Esophagus muscularis mucosa (tissue), 4 donors: ENCODE results near the gene C1QTNF4. TPM values are rescaled to one million over a fixed set of nuclear protein-coding genes. Genes with fewer than 3 reads are reported as not detected.

Source experiments
- DNase-seq: peaks from one replicate; pipeline ENCODE4 v3.0.0-alpha.2; 2017; ENCODE audit errors: extremely low spot score
- H3K27ac ChIP-seq, 4 donors: fragments of 200-600 bp; sonication (generic); replicated peaks in 1 of 4; 1 replicate in 3 of 4; 2 replicates in 1 of 4; pipeline ENCODE4 v1.5.1; 2016 to 2019; ENCODE audit warnings: mild to moderate bottlenecking in 1 of 4
- H3K27me3 ChIP-seq, 4 donors: fragments of 200-600 bp; sonication (generic); one replicate each; pipeline versions ENCODE4 v1.5.1 to v1.6.0; 2016 to 2019
- H3K36me3 ChIP-seq, 4 donors: fragments of 200-600 bp; sonication (generic); one replicate each; pipeline ENCODE4 v1.5.1; 2016 to 2019
- H3K4me1 ChIP-seq, 4 donors: fragments of 200-600 bp; sonication (generic); one replicate each; pipeline ENCODE4 v1.5.1; 2016 to 2019
- H3K4me3 ChIP-seq, 4 donors: fragments of 200-600 bp; sonication (generic); 1 replicate in 2 of 4; 2 replicates in 2 of 4; pipeline ENCODE4 v1.5.1; 2016 to 2019; ENCODE audit warnings: mild to moderate bottlenecking in 4 of 4, moderate library complexity in 1 of 4
- H3K9me3 ChIP-seq, 4 donors: fragments of 200-600 bp; sonication (generic); 1 replicate in 3 of 4; 2 replicates in 1 of 4; pipeline ENCODE4 v1.5.1; 2016 to 2019
- CTCF ChIP-seq, 3 experiments: fragments of 200-600 bp in 2 of 3; fragments of 450-650 bp in 1 of 3; sonication (generic) in 2 of 3; IDR thresholded peaks; one replicate each; pipeline ENCODE4 v1.5.1; 2017 to 2019; ENCODE audit warnings: antibody characterized with exemption in 3 of 3, mild to moderate bottlenecking in 2 of 3, moderate library complexity in 1 of 3
- EP300 ChIP-seq: sonication (generic); formaldehyde crosslinking; IDR thresholded peaks from one replicate; pipeline ENCODE4 v1.6.1; 2017; ENCODE audit warnings: antibody characterized with exemption
- POLR2A ChIP-seq: fragments of 450-650 bp; IDR thresholded peaks from one replicate; pipeline ENCODE4 v1.6.1; 2017; ENCODE audit warnings: antibody characterized with exemption, moderate library complexity, mild to moderate bottlenecking, low read depth
- POLR2AphosphoS5 ChIP-seq, 2 donors: sonication (generic); formaldehyde crosslinking; IDR thresholded peaks; one replicate each; pipeline ENCODE4 v1.6.1; 2017; ENCODE audit warnings: antibody characterized with exemption in 2 of 2
- WGBS: methylation state at CpG from one replicate; pipeline ENCODE4 v1.1.5; 2018; 5-methylcytosine and 5-hydroxymethylcytosine counted together
- intact Hi-C: fragments of 100-400 bp; cut with DNase I; formaldehyde crosslinking; loops from one replicate; pipeline ENCODE4 v1.15.1; 2023
- total RNA-seq, 4 donors: library from RNA; depleted of rRNA; stranded (reverse); fragments of >200 nt; gene quantifications; one replicate each; pipeline versions ENCODE4 v1.1.0 to v1.2.1, GENCODE V29; 2016

C1QTNF4 gene
- total RNA-seq, 4 donors from 2014 or later = 1.6 to 2.2 (median 1.7) TPM

- Histone ChIP-seq H3K4me1 (peaks cover 28 to 45% (median 34%) of the 10 kb centered on the region in 4 donors), H3K9me3 (no peaks in the 10 kb centered on the region), H3K36me3 (peaks cover 47 to 67% (median 57%) of the 10 kb centered on the region in 4 donors), H3K27me3 (no peaks in the 10 kb centered on the region), H3K4me3 (peak within 1 kb of the TSS; percentile 87 to 92 (median 91)), H3K27ac (peak within 1 kb of the TSS; percentile 81 to 89 (median 86))
- peak; percentile 47 for TF ChIP-seq POLR2A
- TF ChIP-seq POLR2AphosphoS5 (IDR thresholded peaks at IDR 0.05) = peak; percentile 93
- no peak for TF ChIP-seq EP300
- intact Hi-C loops = no loop called here
- WGBS = under 1% methylated on average over 56 of the region's 72 CpGs
- DNase-seq = peak; percentile 96
Measured at GRCh38 chr11:47578524-47579494, 15.4 kb downstream of the C1QTNF4 start, which contains the start of the genes KBTBD4 and NDUFS3. Gene KBTBD4 (minus strand): TSS chr11:47578970. CDS start chr11:47578951, 19 bp downstream. Gene NDUFS3 (plus strand): TSS chr11:47579074. CDS start chr11:47579092, 18 bp downstream.

DNA sequence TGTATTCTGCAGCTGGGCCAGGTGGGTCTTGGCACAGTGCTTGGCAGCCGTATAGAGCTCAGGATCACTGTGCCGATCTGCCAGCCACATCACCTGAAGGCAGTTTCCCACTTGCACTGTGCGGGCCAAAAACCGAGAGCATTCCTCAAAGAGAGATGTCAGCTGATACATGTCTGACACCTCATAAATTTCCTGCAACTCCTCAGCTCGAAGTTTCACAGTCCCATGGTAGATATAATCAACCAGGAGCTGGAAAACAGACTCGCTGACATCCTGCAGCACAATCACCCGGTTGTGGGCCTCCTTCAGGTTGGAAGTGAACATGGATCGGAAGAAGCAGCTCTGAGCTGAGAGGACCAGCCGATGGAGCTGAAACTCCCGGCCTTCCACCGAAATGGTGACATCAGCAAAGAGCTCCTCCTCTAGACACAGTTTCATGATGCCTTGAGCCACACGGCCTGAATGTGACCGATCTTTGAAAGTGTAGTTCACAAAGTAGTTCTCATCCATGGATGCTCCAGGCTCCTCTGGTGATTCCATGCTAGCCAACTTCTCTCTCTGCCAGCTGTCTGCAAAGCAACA is 16.7 kb downstream of the C1QTNF4 start:
- peak overlapping the region; percentile 87 to 92 (median 91) for H3K4me3 ChIP-seq
- H3K27ac ChIP-seq = peak overlapping the region in 3 of 4 donors; percentile 81 to 86 (median 86)
- DNase-seq = no peak
- H3K36me3 ChIP-seq = peaks cover 46 to 67% (median 56%) of the 10 kb centered on the region in 4 donors
- 48% methylated on average over 13 of the region's 13 CpGs for WGBS
- H3K9me3 ChIP-seq = no peaks in the 10 kb centered on the region
- TF ChIP-seq CTCF (IDR thresholded peaks at IDR 0.05) (no peak), EP300 (no peak)
- peaks cover 36 to 57% (median 43%) of the 10 kb centered on the region in 4 donors for H3K4me1 ChIP-seq
- intact Hi-C loops = no loop called here
- no peaks in the 10 kb centered on the region for H3K27me3 ChIP-seq

GRCh38 chr11:47573321-47573720 is 20.9 kb downstream of the C1QTNF4 start:
- 83% methylated on average over 11 of the region's 11 CpGs for WGBS
- no peak for DNase-seq
- intact Hi-C loops = no loop called here

DNA sequence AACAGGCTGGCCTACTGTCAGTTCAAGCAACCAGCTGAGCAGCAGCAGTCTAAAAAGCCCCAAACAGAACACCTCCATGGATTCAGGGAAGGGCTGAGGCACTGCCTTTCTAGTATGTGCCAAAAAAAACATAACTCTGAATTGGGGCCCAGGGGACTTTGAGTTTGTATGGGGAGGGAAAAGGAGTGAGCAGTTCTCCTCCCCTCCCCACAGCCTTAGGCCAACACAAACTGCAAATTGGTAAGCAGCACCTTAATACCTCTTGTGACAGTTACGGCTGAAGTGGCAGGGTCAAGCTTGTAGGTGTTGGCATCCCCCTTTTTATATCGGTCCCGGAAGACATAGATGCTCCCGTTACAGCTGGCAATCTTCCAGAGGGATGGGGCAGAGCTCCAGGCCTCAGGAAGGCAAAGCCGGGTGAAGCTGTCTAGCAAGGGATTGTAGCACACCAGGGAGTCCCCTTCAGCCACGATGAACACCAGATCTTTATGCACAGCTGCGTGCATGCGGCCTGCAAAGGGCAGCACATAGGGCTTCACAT is 21.4 kb downstream of the C1QTNF4 start:
- no peaks in the 10 kb centered on the region for H3K9me3 ChIP-seq
- peaks cover 20 to 34% (median 28%) of the 10 kb centered on the region in 4 donors for H3K4me1 ChIP-seq
- DNase-seq = no peak
- H3K4me3 ChIP-seq = no peak overlapping the region
- no peaks in the 10 kb centered on the region for H3K27me3 ChIP-seq
- WGBS = 32% methylated on average over 8 of the region's 8 CpGs
- peaks cover 37 to 86% (median 59%) of the 10 kb centered on the region in 4 donors for H3K36me3 ChIP-seq
- TF ChIP-seq POLR2A (no peak), POLR2AphosphoS5 (IDR thresholded peaks at IDR 0.05) (no peak), CTCF (IDR thresholded peaks at IDR 0.05) (no peak), EP300 (no peak)
- intact Hi-C loops = no loop called here
- no peak overlapping the region for H3K27ac ChIP-seq

More at GRCh38 chr11:47573321-47573720, 20.9 kb downstream of the C1QTNF4 start:
- no peak for TF ChIP-seq CTCF (IDR thresholded peaks at IDR 0.05)
- no peak for TF ChIP-seq POLR2A
- no peak for TF ChIP-seq EP300
- TF ChIP-seq POLR2AphosphoS5 (IDR thresholded peaks at IDR 0.05) = no peak
- Histone ChIP-seq H3K27me3 (no peaks in the 10 kb centered on the region), H3K9me3 (no peaks in the 10 kb centered on the region), H3K36me3 (peaks cover 37 to 83% (median 59%) of the 10 kb centered on the region in 4 donors), H3K27ac (no peak overlapping the region), H3K4me3 (no peak overlapping the region), H3K4me1 (peaks cover 25 to 39% (median 33%) of the 10 kb centered on the region in 4 donors)
